ENCODE data around the gene ICE1.
"Not testable (repeated sequence)": the region's sequence is repeated elsewhere in the genome, so short reads cannot be mapped to it uniquely, and the experiment has no call there.

Gene ICE1

DNA sequence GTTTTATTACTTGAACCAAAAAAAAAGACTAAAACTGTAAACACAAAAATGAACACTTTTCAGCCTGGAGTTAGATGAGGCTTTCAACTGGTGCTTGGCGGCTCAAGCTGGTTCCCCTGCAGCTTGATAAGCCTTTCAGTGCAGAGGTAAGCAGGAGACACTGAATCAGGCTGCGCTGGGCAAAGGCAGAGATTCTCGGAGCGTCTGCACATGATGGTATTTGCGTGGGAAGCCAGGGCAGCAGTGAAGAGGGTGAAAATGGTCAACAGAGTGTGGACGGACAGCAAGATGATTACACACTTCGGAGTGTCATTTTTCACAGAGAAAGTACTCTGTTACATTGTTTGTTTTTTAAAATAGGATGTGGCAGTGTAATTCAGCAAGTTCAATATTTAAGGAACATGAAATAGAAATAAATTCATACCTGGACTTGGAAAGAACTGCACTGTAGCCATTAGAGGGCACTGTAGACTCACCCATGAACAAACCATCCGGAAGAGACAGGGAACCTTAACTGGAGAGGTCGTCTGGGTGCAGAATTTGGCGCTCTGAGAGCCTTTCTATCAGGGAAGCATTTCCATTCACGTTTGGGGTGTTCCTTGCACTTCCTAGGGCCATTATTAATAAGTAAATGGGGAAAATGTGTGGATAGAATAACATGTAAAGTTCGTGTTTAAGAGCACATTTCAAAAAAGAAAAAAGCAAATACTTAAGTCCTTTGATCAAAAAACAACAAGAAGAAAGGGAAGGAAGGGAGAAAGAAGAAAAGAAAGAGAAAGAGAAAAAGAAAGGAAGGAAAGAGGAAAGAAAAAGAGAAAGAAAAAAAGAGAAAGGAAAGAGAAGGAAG, 69.8 kb downstream of the ICE1 start:
- in situ Hi-C loops (cut with HindIII; ENCODE audit: low sequenced_read_pairs): loop anchor here (25.0 kb wide), 2 partner anchors 1095 to 1245 kb away; no protein-coding TSS in a partner anchor
- peak; percentile 47 for DNase-seq (ENCODE audit: low read depth)
- no peak overlapping the region for H3K4me3 ChIP-seq (ENCODE audit: low read depth, low read length)
- TF ChIP-seq, protein P1, sequence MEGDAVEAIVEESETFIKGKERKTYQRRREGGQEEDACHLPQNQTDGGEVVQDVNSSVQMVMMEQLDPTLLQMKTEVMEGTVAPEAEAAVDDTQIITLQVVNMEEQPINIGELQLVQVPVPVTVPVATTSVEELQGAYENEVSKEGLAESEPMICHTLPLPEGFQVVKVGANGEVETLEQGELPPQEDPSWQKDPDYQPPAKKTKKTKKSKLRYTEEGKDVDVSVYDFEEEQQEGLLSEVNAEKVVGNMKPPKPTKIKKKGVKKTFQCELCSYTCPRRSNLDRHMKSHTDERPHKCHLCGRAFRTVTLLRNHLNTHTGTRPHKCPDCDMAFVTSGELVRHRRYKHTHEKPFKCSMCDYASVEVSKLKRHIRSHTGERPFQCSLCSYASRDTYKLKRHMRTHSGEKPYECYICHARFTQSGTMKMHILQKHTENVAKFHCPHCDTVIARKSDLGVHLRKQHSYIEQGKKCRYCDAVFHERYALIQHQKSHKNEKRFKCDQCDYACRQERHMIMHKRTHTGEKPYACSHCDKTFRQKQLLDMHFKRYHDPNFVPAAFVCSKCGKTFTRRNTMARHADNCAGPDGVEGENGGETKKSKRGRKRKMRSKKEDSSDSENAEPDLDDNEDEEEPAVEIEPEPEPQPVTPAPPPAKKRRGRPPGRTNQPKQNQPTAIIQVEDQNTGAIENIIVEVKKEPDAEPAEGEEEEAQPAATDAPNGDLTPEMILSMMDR (IDR thresholded peaks at IDR 0.05; ENCODE audit: low read depth, low read length, missing control alignments): peak; percentile 73

- in situ Hi-C loops (cut with HindIII; ENCODE audit: low sequenced_read_pairs): loop anchor here (25.0 kb wide), 2 partner anchors 1094 to 1244 kb away; no protein-coding TSS in a partner anchor
- DNase-seq (ENCODE audit: low read depth); H3K4me3 ChIP-seq (ENCODE audit: low read depth, low read length): not testable (repeated sequence)
These were observed 70.4 kb downstream of the ICE1 start for GRCh38 chr5:5492934-5493271.

DNA sequence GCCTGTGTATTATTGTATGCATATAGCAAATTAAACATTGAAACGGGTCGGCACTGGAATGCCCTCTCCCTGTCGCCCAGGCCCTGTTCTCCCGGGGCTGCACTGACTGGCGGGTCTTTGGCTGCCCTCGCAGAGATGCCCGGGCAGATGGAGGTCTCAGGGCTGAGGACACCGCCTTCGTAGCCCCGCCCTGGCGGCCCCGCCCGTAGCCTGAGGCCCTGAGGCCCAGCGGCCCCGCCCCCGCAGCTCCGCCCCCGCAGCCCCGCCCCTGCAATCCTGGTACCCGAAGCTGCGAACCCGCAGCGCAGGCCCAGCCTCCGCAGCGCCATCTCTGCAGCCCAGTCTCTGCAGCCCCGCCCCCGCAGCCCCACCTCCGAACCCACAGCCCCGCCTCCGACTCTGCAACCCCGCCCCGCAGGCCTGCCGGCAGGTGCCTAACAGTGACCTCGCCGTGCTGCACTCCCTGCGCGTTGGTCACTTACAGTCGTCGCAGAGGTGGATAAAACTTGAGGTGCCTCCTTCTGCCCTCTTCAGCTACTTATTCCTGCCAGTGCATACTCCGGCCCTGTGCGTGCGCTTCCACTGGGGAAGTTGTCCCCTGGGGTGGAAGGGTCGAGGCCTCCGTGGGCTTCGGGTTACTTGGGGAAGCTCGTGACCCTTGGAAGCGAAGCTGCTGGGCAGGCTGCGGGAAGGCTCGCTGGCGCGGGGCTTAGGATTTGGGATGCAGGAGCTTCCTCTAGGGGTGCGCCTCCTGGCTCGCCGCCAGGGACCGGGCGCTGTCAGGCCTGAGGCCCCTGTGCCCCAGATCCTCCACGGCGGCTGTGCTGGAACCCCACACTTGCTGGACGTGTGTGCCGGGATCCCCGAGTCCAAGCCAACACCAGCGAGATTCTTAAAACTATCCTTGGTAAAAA, 72.3 kb downstream of the ICE1 start:
- TF ChIP-seq, protein P1 (IDR thresholded peaks at IDR 0.05; ENCODE audit: low read depth, low read length, missing control alignments): no peak
- peak overlapping the region; percentile 27 for H3K4me3 ChIP-seq (ENCODE audit: low read depth, low read length)
- in situ Hi-C loops (cut with HindIII; ENCODE audit: low sequenced_read_pairs): loop anchor here (25.0 kb wide), 2 partner anchors 1093 to 1243 kb away; no protein-coding TSS in a partner anchor
- no peak for DNase-seq (ENCODE audit: low read depth)

- peak; percentile 26 for DNase-seq (ENCODE audit: low read depth)
- TF ChIP-seq, protein P1 (IDR thresholded peaks at IDR 0.05; ENCODE audit: low read depth, low read length, missing control alignments): peak; percentile 90
- in situ Hi-C loops (cut with HindIII; ENCODE audit: low sequenced_read_pairs): loop anchor here (25.0 kb wide), 2 partner anchors 1090 to 1240 kb away; no protein-coding TSS in a partner anchor
- H3K4me3 ChIP-seq (ENCODE audit: low read depth, low read length): no peak overlapping the region
These were observed 74.8 kb downstream of the ICE1 start for GRCh38 chr5:5497152-5497788.

DNA sequence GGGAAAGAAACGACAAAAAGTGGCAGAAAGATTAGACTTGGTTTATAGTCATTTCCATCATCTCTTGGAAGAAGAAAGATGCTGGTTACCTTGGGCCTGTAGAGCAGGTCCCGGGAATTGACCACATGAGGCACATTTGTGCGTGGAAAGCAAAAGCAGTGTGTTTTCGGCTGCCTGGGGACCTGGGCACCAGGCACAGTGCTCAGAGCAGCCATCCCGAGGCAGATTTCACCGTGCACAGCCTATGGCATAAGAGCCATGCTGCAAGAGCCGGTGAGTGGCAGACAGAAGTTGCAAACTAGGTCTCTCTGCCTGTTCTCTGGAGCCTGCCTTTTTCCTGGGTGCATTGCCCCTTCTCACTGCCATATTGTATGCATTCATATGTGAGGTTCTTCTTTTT, 77.0 kb downstream of the ICE1 start:
- in situ Hi-C loops (cut with HindIII; ENCODE audit: low sequenced_read_pairs): loop anchor here (25.0 kb wide), 2 partner anchors 1088 to 1238 kb away; no protein-coding TSS in a partner anchor
- H3K4me3 ChIP-seq (ENCODE audit: low read depth, low read length): no peak overlapping the region
- DNase-seq (ENCODE audit: low read depth): no peak
- TF ChIP-seq, protein P1 (IDR thresholded peaks at IDR 0.05; ENCODE audit: low read depth, low read length, missing control alignments): no peak

DNA sequence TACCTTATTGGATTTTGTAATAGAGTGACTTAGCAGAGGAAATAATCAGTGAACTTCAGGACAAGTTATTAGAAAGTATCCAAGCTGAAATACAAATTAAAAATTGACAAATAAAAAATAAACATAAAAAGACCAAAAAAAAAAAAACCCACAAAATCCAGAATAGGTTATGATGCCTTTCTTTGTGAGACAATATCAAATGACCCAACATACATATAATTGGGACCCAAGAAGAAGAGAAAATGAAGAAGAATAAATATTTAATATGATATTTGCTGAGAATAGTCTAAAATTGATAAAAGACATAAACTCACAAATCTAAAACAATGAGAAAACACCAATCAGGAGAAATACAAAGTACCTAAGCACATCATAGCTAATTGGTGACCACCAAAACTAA, 81.8 kb downstream of the ICE1 start:
- TF ChIP-seq, protein P1 (IDR thresholded peaks at IDR 0.05; ENCODE audit: low read depth, low read length, missing control alignments): no peak
- DNase-seq (ENCODE audit: low read depth): no peak
- in situ Hi-C loops (cut with HindIII; ENCODE audit: low sequenced_read_pairs): no loop called here
- H3K4me3 ChIP-seq (ENCODE audit: low read depth, low read length): no peak overlapping the region

Data from astrocyte of the cerebellum (primary cell).